GM18870 (cell line): ENCODE results near the gene SHQ1.
"Not testable (repeated sequence)": the region's sequence is repeated elsewhere in the genome, so short reads cannot be mapped to it uniquely, and the experiment has no call there.

ENCODE experiments used
- ATAC-seq: cut with Tn5 transposase; IDR thresholded peaks from one replicate; pipeline ENCODE4 v1.9.1; 2021; ENCODE audit warnings: moderate library complexity; ENCODE audit not compliant: unreplicated experiment

Gene SHQ1

DNA sequence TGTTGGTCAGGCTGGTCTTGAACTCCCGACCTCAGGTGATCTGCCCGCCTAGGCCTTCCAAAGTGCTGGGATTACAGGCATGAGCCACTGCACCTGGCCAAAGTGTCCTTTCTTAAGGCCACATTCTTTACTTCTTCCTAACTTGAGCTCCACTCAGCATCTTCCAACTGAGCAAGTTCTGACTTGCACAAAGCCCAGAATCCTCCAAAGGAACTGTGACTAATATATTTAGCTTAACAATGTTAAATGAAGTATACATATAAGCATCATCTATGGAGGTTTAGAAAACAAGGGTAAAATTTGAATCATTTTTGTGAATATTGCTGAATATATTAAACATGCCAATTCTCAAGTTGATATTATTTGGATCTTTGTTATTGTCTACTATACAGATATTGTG lies 93.7 kb downstream of the SHQ1 start:
- no peak for ATAC-seq

DNA sequence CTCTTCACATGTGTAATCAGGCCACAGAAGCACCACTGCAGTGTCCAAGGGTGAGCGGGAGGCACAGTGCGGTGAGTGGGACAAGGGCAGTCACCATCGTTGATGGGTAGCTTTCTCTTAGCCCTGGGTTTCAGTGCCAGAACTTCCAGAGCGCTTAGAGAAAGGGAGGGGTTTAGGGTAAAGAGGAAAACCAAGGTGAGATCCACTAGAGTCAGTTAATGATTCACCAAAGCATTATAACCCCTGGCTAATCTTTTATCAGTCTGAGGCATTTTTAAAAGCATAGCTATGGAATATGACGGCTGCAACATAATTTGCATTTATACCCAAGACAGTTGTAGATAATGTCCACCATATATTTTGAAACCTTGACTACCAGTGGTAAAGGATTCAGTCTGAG lies 94.8 kb downstream of the SHQ1 start:
- no peak for ATAC-seq

DNA sequence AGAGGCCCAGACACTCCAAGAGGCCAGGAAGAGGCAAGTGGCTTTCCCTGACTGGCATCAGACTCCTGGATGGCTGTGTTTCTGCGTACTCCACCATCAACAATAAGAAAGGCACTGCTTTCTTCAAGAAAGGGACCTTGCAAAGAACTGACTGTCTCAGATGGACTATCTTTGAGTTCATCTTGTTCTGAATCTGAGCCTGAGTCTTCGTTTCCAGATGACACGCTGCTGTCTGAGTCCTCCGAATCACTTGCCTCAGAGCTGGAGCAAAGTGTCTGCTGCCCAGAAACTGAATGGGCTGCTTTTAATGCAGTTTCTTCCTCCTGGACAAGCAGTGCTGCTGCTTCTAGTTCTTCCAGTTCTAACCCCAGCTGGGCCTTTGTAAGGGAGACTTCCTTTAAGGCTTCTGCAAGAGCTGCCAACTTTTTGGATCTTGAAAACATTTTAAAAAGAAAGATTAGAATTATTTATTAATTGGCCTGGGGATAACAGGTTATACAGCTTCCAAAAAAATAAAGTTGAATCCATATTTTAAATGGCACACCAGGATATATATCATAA lies 97.8 kb downstream of the SHQ1 start:
- ATAC-seq, result no peak

DNA sequence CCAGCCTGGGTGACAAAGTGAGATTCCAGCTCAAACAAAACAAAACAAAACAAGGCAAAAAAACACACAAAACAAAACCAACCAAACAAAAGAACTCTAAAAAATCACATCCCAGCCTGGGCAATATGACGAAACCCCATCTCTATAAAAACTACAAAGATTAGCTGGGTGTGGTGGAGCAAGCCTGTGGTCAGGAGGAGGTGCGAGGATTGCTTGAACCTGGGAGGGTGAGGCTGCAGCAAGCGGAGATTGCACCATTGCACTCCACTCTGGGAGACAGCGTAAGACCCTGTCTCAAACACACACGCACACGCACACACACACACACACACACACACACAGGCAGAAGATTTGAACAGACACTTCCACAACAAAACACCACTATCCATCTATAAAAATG lies 99.6 kb downstream of the SHQ1 start:
- no peak for ATAC-seq

DNA sequence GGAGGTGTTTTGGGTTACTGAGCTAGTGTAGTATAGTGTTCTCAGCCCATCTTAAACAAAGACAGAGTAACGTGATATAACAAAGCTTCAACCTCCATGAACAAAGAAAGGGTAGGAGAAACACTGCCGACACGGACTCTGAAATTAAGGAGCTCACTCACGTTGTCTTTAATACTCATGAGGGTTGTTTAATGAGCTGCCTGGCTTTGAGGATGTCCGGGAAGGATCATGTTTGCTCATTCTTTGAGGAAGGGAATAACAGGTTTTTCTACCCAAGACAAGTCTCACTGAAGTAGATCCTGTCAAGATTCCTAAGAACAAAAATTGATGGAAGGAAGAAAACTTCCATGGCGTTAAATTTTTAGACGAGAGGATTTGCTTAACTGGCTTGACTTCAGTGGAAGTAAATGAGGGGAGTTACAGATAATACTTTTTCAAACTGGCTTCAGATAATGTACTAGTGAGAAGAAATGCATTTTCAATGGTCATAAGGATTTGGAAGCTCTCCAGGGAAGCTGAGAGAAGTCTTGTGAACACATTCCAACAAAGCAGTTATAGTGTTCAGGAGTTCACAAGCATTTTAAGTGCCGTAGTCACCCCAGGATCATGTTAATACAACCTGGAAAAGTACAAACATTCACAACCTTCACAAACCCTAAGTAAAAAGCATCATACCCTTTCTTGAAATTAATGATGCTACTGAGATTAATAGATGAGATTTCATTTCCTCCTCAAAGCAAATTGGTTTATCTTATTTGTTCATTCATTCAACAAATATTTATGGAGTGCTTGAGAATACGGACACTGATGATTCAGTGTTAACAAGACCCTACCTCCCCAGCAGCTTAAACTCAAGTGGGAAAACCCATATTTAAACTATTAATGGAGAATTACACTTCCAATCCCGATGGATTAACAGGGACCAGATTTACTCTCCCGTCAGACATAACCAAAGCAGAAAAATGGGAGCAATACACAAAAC lies 101.5 kb downstream of the SHQ1 start:
- no peak for ATAC-seq

DNA sequence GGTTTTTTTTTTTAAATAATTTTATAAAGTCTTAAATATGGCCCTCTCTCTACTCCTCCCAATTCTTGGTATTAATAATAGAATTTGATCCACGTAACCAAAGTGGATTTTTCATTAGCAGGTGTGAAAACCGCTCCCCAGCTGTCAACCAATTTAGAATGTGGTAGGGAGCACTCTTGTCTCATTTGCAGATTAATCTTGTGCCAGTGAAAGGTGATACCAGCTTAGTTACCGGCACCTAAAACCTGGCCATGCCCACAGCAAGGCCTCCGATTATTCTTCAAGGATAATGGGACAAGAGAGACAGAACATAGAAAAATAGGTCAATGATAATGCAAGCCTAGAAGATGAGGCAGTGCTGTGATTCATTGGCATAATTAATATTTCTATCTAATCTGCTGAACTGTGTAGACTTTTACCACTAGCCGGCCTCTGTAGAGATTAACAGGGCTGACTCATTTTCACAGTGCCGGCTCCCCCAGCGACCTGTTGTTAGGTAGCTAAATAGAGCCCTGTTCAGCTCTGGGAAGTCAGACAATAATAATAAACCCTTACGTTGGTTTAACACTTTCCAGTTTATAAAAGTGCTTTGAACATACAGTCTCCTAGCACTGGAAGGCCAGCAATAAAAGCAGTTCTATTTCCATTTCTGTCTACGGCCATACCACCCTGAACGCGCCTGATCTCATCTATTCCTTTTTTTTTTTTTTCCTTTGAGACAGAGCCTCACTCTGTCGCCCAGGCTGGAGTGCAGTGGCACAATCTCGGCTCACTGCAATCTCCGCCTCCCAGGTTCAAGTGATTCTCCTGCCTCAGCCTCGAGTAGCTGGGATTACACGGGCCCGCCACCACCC lies 102.9 kb downstream of the SHQ1 start:
- no peak for ATAC-seq

DNA sequence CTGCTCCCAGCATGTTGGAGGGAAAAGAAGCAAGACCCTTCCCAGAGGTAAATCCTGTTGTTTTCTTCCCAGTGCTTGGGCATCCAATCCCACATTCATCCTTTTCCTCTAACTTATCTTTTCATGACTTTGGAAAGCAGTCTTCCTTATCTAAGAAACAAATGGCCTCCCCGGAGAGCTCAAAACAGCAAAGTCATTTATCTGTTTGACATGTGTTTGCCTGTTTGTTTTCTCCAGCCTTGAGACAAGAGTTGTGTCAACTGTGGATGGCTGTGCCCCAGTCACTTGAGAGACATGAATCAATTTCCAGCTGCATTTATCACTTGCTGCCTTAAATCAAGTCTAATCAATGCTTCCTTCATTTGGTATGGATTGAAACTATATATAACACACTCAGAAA lies 103.9 kb downstream of the SHQ1 start:
- ATAC-seq, result no peak

DNA sequence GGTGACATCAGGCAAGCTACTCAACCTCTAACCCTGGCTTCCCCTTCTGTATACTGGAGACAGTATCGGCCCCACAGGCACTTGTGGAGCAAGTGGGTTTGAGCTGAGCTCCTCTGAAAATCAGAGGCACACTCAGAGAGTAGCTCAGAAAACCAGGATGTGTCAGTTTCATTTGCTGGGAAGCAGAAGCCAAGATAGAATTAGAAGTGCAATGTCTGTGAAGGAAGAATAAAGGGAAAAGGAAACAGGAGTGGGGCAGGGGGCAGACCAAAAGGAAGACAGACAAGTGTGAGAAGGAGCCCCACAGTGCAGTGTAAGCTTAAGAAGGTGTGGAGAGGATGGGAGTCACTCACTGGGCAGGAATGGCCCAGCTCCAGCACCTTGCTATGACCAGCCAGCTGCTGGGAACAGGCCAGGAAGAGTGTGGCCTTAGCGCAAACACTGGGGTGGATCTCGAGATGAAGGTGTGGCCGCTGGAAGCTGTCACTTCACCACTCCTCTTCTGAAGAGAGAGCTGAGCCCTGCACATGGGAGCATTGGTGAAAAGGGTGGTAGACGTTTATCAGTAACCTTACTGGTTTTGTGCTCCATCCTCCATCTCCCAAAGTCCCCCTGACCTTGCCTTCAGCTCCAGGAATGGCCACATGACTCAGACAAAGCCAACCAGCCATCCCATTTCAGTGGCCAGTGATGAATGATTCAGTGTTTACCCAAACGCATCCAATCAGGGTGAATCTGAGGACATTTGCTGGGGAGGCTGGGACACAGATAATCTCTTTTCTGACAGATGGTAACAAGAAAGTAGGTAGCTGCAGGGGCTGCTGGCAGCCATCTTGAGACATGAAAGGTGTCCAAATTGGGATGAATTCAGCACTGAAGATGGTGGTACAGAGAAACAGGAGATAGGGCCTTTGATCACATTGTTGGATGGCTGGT lies 108.4 kb downstream of the SHQ1 start:
- no peak for ATAC-seq

DNA sequence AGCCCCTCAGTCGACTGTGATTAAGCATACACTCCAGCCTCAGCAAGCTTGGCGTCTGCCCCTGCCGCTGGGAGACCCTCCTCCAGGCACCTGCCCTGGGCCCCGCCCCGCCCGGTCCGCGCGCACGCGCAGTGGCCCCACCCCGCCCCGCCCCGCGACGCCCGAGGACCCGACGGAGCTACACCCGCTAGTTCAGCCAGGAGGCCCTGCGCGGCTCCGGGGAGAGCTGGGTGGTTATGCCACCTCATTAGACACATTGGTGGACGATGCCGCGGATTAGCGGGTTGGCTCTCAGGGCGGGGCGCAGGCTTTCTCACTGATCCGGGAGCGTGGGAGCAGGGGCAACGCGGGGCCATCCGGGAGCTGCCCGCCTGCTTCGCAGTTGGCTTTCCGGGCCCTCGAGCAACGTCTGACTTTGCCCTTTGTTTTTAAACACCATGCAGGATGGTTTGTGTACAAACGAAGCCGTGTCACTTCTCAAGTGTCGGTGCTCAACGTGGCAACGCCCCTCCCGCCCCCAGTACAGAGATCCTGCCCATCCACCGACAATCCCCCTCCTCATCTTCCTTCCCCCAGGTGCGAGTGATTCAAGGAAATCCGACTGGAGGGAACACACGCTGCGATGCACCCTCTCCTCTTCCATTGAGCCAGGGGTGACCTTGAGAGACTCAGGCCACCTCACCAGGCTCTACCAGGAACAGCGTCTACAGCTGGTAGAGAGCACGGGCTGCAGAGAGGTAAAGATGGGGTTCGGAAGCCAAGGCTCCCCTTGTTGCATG lies 109.3 kb downstream of the SHQ1 start:
- ATAC-seq, result no peak

DNA sequence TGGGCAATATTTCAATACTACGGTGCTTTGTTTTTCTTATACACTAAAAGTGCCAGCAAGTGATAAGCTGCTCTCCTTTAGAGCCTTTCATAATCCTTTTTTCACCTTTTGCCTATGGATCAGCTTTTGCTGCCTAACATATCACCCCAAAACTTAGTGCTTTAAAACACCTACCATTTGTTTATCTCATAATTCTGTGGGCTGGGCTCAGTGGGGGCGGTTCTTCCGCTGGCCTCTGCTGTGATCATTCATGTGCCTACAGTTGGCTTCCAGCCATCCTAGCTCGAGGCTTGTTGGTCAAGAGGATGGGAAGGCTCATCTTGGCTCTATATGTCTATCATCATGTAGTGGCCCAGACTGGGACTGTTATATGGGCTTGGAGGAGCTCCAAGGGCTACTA lies 113.2 kb downstream of the SHQ1 start:
- ATAC-seq, result not testable (repeated sequence)

DNA sequence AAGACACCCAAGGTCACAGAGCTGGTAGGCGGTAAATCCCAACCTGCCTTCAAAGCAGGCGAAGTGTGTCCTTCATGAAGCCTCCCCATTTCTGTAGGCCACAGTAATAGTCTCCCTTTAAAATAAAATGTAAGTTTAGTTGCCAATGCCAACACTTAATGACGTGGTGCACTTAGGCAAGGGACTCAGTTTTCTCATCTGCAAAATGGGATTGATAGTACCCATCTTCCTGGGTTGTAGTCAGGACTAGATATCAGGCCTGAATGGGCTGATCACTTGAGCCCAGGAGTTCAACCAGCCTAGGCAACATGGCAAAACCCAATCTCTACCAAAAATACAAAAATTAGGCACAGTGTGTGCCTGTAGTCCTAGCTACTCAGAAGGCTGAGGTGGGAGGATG lies 114.6 kb downstream of the SHQ1 start:
- ATAC-seq, result no peak

DNA sequence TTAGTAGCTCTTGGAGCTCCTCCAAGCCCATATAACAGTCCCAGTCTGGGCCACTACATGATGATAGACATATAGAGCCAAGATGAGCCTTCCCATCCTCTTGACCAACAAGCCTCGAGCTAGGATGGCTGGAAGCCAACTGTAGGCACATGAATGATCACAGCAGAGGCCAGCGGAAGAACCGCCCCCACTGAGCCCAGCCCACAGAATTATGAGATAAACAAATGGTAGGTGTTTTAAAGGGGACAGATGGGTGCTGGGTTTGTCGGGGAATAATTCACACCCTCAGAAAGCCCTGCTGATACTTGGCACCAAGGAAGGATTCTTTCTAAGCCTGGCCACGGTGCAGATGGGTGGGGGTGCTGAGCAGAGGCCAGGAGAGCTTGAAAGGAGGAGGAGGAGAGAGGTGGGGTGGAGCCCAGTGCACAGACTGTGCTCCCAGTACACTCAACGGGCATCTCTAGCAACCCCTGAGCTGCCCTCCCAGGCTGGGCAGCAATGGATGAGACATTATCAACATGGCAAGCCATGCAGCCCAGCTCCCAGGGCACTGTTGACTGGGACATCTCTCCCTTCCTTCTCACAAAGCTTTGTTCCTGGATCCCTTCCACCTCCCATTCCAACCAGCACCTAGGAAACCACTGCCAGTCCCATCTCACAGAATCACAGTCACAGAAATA lies 115.4 kb downstream of the SHQ1 start:
- ATAC-seq, result not testable (repeated sequence)

DNA sequence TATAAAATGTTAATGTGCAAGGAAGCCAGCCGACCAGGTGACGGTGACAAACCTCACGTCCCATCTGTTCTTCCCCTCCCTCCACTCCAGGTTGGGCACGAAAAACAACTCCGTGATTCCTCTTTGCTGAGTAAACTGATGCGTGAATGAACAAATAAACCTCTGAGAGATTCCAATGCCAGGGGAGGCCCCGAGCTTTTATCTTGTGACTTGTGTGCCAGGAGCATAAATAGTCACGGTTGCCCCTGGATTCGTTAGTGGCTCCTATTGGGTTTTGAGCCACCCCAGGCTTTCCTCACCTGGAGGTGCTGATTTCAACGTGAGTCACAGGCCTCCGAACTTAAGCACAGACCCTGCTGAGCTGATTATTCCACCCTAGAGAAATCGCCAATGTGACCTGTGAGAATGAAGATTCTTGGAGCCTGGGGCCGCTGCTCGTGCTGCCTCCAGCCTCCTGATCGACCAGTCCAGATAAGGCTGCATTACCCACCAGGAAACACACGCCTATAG lies 119.2 kb downstream of the SHQ1 start:
- no peak for ATAC-seq

DNA sequence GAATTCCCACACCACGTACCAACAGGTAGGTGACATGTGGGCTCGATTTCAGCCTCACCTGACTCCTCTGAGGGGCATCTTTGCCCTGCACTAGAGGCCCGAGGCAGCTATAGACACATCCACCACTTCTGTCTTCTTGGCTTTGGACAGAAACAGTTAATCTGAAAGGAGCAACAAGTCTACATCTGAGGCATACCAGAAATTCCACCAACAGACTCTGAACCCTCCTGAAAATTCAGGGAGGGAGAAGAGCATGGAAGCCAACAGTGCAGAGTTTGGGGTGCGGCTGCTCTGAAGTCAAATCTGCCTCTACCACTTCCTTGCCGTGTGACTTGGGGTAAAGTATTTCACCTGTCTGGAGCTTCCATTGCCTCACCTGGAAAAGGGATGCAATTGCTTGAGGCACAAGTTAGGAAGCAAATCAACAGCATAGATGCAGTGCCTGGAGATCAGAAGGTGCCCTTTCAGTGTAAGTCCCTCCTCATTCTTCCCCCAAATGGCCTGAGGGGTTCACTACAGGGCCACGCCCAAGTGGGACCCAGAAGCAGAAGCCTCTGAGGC lies 119.8 kb downstream of the SHQ1 start:
- no peak for ATAC-seq

DNA sequence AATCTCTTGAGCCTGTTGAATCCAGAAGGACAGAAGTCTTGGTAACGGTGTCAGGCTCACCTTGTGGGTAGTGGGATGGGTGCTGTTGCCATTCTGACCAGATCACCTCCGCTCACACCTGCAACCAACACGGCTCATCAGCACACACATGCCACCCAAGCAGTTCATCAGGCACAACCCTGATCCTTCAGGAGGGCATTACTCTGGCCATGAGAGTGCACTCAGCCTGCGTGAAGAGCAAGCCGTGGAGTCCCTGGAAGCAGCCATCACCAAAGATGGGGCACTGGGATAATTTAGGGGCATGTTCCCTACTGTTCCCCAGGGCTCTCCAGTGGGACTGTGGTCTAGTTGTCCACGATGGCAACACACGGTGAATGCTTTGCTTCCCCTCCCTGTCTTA lies 120.5 kb downstream of the SHQ1 start:
- ATAC-seq, result no peak

DNA sequence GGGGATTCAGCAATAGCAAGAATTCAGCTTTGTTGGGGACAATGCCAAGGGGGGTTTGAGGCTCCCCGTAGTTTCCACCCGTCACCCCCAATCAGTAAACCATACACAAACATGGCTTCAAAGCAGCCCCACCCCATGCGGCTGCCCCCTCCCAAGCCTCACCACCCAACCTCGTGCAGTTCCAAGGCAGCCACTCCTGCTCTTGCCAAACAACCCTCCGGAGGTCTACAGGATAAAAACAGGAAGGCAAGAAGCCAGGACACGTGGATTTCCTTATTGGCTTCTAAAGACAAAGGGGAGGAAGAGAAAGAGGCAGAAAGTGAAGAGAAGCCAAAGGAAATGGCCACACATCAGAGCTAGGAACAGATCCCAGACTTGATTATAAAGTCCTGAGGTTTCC lies 121.1 kb downstream of the SHQ1 start:
- ATAC-seq, result no peak

DNA sequence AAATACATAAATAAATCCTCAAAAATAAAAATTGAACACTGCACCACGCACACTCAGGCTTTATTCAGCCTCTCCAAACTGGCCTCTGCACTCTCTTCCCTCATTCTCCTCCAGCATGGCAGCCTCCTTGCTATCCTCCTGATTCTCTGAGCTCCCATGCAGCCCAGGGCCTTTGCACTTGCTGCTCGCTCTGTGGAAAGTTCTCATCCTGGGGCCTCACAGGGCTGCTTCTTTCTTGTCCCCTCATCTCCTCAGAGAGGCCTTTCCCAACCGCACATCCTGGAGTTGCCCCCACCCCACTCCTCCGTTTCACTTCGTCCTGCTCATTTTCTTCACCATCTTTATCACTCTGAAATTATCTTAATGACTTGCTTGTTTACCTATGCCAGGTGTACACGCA lies 123.0 kb downstream of the SHQ1 start:
- ATAC-seq, result no peak

DNA sequence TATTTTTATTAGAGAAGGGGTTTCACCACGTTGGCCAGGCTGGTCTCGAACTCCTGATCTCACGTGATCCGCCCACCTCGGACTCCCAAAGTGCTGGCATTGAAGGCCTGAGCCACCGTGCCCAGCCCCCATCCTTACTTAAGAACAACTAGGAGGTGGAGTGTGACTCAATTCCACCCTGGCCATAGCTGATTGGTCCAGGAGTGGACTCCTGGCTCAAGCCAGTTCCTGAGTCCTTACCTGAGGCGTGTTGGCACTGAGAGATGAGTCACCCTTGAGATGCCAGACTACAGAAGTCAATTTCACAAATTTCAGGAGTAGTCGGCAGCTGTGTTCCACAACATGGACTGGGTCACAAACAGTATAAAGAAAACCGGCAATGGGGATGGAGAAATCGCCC lies 124.2 kb downstream of the SHQ1 start:
- no peak for ATAC-seq
